LNCaP clone FGC (cell line): ENCODE results near the gene COL27A1.

Source experiments
- DNase-seq: peaks from one replicate; pipeline ENCODE4 v3.0.0-alpha.2; 2011; ENCODE audit warnings: low read depth
- H3K4me3 ChIP-seq: 2 replicates; pipeline ENCODE4 v1.5.1; 2011; ENCODE audit warnings: mild to moderate bottlenecking, low read depth, low read length, control low read depth
- CTCF ChIP-seq: IDR thresholded peaks from 2 replicates; pipeline ENCODE4 v1.5.1; 2012; ENCODE audit warnings: mild to moderate bottlenecking; ENCODE audit not compliant: control insufficient read depth, insufficient read depth; ENCODE audit errors: extremely low read depth

The COL27A1 gene

GRCh38 chr9:114119242-114120191 is 35.8 kb upstream of the COL27A1 start:
- DNase-seq = no peak
- no peak for TF ChIP-seq CTCF
- no peak overlapping the region for H3K4me3 ChIP-seq

GRCh38 chr9:114120192-114121014 is 34.9 kb upstream of the COL27A1 start:
- TF ChIP-seq CTCF = no peak
- H3K4me3 ChIP-seq = no peak overlapping the region
- DNase-seq = no peak

GRCh38 chr9:114121227-114122135 is 33.9 kb upstream of the COL27A1 start:
- no peak for TF ChIP-seq CTCF
- no peak overlapping the region for H3K4me3 ChIP-seq
- no peak for DNase-seq

GRCh38 chr9:114122136-114123027 is 33.0 kb upstream of the COL27A1 start:
- no peak overlapping the region for H3K4me3 ChIP-seq
- no peak for DNase-seq
- TF ChIP-seq CTCF = no peak

GRCh38 chr9:114123031-114123977 is 32.0 kb upstream of the COL27A1 start:
- TF ChIP-seq CTCF = no peak
- no peak overlapping the region for H3K4me3 ChIP-seq
- DNase-seq = no peak
